Activated T-helper 1 cell treated with Interleukin-2 at 50 U/mL for 16 hours (primary cell): ENCODE data around the gene ITIH2.
"Not testable (repeated sequence)": the region's sequence is repeated elsewhere in the genome, so short reads cannot be mapped to it uniquely, and the experiment has no call there.

ENCODE experiments used
- DNase-seq: peaks from one replicate; pipeline ENCODE4 v3.0.0-alpha.2; 2020; ENCODE audit warnings: low read depth

ITIH2 gene, protein sequence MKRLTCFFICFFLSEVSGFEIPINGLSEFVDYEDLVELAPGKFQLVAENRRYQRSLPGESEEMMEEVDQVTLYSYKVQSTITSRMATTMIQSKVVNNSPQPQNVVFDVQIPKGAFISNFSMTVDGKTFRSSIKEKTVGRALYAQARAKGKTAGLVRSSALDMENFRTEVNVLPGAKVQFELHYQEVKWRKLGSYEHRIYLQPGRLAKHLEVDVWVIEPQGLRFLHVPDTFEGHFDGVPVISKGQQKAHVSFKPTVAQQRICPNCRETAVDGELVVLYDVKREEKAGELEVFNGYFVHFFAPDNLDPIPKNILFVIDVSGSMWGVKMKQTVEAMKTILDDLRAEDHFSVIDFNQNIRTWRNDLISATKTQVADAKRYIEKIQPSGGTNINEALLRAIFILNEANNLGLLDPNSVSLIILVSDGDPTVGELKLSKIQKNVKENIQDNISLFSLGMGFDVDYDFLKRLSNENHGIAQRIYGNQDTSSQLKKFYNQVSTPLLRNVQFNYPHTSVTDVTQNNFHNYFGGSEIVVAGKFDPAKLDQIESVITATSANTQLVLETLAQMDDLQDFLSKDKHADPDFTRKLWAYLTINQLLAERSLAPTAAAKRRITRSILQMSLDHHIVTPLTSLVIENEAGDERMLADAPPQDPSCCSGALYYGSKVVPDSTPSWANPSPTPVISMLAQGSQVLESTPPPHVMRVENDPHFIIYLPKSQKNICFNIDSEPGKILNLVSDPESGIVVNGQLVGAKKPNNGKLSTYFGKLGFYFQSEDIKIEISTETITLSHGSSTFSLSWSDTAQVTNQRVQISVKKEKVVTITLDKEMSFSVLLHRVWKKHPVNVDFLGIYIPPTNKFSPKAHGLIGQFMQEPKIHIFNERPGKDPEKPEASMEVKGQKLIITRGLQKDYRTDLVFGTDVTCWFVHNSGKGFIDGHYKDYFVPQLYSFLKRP

DNA sequence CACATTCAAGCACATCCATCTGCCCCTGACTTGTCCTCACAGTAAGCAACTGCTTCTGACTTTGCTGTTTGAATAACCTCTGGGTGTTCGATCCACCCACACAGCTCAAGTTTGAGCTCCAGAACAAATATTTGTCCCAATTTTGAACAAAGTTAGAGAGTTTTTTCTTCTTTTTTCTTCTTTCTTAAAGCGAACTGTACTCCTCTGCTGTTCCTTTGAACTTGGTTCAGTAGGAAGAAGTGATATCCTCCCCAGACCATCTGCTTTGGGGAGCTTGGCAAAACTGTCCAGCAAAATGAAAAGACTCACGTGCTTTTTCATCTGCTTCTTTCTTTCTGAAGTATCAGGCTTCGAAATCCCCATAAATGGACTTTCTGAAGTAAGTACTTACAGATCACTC lies at the start of gene ITIH2:
Gene ITIH2 (plus strand): TSS at position 177 of the 400 bp plus-strand sequence. CDS start 119 bp downstream, at position 296.
- DNase-seq = no peak

DNA sequence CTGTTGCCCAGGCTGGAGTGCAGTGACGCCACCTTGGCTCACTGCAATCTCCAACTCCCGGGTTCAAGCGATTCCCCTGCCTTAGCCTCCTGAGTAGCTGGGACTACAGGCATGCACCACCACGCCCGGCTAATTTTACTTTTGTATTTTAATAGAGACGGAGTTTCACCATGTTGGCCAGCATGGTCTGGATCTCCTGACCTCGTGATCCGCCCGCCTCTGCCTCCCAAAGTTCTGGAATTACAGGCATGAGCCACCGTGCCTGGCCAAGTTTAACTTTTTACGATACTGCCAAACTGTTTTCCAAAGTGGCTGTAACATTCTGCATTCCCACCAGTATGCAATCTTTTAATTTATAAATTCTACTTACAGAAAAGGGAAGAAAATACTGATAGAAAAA lies 46.0 kb upstream of the ITIH2 start:
- DNase-seq = not testable (repeated sequence)

DNA sequence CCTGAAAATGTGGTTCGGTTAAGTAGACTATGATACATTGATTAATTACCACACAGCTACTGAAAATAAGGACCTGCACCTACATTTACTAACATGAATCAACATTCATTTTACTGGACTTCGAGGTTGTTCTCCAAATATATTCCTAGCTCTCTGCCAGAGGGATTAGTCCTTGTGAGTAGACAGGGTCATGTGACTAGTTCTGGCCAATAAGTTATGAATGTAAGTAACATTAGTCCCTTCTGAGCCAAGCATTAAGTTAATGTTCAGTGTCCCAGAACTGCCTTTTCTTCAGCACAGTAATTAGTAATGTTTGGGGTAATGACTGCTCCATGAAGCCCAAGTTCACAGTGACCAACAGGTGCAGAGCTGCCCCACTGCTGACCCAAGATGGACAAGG lies 45.6 kb upstream of the ITIH2 start:
- no peak for DNase-seq

DNA sequence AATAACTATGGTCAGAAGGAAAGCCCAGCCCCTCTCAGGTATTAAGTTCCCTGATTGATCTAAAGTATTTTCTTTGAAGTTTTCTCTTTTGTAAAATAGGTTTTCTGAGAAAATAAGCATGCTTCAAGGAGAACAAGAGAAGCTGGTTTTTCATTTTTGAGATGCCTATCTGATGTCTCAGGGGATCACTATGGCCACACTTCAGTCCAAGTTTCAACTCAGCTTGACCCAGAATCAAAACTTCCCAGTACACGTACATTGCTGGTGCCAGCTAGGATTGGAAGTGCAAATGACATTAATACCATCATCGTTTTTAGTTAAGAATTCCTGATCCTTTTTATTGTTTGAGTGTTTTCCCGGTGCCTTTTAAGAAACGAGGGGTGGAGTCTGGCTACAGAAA lies 43.6 kb upstream of the ITIH2 start:
- no peak for DNase-seq

DNA sequence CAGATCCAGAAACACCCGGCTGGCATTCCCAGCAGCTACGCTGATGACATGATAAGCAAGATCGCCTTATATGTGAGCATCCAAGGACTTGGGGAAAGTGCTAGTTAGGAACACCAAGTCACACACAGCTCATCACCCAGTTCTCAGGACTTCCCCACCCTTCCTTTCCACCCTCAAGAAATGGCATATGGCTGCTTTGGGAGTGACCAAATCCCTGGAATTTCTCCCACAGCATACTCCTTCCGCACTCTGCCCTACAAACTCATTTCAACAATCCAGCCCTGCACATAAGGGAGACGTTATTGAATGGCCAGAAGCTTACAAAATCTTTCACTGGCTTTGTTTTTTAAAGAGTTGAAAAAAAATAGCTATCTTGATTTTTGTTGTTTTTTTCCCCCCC lies 40.6 kb upstream of the ITIH2 start:
- DNase-seq = no peak

DNA sequence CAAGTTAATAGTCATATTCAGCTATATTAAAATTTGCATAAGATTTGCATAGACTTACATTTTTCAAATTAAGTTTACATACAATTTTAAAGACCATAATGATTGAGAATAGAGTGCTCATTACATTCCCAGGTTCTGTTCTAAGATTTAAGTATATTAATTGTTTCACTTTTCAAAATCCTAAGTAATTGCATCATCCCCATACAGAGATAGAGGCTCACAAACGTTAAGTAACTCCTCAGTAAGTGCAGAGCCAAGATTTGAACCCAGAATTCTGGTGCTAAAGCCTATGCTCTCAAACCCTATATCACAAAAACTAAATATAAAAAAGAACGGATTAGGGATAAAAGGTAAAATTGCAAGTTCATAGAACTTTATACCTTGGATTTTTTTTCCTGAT lies 38.4 kb upstream of the ITIH2 start:
- DNase-seq = no peak

DNA sequence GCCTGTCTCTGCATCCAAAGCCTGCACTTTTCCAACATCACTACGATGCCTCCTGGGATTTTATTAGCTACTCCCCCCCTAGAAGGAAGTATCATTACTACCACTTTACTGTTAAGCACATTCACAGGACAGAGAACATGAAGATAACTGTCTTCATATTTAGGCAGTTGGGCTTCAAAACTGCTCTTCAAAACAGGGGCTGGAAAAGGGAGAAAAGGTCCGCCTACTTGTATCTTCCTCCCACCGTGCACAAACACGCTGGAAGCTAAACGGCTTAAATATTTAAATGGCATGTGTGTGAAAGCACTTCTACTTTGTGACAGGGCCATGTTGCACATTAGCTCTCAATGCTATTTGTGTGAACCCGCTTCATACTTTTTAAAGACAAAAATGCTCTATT lies 37.3 kb upstream of the ITIH2 start:
- no peak for DNase-seq

DNA sequence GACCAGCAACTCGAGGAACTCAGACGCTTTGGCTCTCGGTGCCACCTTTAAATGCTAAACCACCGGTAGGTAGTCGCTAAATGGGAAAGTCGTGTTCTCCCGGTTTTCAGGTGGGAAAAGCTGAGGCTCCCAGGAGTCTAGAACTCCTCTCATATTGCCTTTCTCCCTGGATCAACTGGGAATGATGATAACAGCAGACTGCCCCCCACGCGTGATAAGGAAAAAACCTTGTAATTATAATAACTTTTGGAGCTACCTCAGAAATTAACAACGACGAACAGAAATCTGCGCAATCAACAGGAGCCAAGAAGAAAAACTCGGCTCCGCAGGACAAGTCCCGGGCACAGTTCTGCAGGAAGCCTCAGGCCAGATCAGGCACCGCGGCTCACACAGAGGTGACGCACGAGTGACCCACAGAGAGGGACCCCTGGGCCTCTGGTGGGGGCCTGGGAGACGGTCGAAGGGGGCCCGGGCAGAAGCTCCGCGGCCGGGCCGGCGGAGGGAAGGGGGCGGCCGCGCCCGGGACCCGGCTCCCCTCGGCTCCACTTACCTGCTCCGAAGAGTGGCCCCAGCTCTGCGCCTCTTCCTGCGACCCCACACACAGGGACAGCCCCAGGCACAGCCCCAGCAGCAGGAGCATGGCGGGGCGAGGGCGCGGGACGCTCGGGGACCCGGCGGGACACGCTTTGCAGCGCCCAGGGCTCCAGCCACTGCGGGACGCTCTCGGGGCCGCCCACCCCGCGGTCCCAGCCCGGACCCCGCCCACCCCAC lies 36.7 kb upstream of the ITIH2 start, which contains the start of gene ITIH5:
Gene ITIH5 (minus strand): TSS at position 714 of the 771 bp plus-strand sequence. CDS start 74 bp downstream, at position 640.
- DNase-seq = no peak

DNA sequence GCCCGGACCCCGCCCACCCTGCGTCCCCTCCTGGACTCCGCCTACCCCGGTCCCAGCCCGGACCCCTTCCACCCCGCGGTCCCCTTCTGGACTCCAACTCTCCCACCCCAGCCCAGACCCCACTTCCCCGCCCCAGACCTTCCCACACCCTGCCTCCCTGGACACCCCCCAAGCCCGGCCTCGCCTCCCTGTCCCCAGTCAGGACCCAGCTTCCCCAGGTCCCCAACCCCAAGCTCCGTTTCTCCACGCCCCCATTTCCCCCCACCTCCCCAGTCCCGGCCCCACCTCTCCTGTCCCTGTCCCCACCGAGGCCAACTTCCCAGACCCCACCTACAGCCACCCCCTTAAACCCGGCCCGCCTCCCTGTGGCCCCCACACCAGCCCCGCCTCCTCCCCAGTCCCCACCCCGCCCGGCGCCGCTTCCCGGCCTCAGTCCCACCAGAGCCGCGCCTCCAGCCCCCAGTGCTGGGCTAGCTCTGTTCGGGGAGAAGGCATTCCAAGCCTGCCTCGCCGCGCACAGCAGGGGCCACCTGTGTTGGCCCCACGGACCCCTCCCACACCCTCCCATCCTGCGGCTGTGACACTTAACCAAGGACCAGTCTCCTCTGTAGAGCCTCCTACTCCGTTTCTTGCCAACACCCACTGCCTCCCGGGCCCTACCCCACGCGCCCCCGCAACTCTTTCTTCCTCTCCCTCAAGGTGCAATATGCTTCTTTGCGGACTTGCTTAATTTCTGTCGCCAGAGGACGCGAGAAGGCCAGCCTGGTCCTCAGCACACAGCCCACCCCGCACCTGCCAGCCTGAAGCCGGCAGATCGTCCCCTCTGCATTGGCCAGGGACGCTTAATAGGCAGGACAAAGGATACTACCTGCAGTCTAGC lies 35.6 kb upstream of the ITIH2 start:
- no peak for DNase-seq

DNA sequence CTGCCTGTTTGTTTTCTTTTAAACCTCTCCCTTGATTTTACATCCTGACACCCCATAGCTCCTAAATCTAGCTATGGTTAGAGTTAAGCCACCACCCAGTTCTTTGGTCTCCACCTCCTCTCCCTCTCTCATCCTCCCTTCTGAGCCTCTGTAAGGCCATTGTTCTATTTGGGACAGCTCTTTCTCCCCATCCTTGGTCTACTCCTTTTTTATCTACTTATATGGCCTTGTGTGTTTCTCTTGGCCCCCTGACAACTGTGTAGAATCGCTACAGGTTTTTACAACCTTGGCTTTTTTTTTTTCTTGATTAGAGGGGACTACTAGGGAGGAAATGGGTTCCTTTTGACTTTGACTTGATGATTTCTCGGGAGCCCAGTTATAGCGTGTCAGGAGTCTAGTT lies 33.0 kb upstream of the ITIH2 start:
- no peak for DNase-seq

DNA sequence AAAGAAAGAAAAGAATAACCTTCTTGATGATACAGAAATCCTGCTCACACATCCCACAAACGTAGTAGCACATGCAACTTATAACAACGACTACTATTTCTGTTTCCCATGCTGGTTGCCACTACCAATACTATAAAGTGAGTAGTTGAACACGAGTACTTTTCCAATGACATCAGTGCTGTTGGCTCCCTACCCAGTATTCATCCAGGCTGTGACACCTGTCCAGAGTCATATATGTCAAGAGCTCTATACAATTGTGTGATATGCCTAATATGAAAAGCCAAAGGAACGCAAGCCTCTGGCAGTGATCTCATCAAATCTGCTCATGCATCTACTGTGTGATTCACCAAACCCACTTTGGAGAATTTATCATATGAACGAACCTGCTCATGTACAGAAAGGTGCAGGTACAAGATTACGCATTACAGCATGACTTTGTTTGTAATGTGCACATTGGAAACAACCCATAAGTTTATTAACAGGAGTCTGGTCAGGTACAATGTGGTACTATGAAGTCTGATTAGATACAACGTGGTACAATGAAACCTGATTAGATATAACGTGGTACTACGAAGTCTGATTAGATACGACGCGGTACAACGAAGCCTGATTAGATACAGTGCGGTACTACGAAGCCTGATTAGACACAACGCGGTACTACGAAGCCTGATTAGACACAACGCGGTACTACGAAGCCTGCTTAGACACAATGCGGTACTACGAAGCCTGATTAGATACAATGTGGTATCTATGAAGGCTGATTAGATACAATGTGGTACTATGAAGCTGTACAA lies 30.6 kb upstream of the ITIH2 start:
- DNase-seq = no peak

DNA sequence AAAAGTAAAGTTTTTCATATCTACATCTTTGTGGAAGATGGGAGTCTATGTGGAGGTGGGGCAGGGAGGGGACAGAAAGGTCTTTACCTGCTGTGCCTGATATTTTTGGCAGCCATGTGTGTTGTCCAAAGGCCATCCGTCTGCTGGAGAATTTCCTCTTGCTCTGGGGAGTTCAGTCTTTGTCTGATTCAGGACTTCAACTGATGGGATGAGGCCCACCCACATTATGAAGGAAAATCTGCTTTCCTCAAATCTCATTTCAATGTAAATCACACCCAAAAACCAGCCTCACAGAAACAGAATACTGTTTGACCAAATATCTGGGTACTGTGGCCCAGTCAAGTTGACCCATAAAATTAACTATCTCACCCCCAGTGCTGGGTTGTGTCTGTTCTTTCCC lies 23.9 kb upstream of the ITIH2 start:
- no peak for DNase-seq

DNA sequence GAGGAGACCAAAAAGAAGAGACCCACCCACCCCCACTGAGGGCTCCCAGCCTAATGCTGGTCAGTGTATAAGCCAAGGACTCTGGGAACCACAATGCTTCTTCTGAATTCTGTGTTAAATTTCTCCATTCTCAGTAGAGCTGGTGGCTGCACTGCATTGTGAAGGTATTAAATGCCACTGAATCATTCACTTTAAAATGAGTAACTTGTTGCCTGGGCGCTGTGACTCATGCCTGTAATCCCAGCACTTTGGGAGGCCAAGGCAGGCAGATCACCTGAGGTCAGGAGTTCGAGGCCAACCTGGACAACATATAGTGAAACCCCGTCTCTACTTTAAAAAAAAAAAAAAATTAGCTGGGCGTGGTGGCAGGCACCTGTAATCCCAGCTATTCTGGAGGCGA lies 23.0 kb upstream of the ITIH2 start:
- DNase-seq = not testable (repeated sequence)

DNA sequence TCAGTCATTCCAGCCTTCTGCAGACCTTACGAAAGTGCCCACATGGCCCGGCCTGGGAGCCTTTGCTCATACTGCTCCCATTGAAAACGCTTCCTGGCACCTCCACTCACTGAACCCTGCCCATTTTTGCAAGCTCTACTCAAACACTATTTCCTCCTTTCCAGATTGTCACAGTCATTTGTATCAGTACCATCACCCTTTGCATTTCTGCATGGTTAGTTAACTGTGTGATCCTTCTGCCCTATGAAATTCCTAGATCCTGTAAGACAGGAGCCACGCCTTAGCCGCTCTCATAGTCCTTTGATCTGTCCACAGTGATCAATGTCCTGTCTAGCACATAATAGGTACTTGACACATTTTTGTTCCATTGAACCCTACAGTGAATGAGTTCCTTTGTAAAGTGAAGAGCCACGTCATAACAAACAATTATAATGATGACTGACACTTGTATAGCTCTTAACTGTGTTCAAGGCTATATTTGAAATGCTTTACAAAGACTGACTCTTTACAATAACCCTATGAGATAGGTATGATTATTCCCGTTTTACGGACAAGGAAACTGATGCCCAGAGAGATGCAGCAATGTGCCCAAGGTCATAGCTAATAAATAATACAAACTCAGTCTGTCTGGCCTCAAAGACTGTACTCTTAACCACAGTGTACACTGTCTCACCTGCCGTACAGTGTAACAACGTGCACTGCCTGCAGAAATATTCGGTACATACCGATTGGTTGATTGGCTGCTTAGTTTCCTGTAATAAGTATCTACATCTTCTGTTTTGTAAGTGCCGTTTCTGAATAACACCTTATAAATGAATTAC lies 16.6 kb upstream of the ITIH2 start:
- no peak for DNase-seq

DNA sequence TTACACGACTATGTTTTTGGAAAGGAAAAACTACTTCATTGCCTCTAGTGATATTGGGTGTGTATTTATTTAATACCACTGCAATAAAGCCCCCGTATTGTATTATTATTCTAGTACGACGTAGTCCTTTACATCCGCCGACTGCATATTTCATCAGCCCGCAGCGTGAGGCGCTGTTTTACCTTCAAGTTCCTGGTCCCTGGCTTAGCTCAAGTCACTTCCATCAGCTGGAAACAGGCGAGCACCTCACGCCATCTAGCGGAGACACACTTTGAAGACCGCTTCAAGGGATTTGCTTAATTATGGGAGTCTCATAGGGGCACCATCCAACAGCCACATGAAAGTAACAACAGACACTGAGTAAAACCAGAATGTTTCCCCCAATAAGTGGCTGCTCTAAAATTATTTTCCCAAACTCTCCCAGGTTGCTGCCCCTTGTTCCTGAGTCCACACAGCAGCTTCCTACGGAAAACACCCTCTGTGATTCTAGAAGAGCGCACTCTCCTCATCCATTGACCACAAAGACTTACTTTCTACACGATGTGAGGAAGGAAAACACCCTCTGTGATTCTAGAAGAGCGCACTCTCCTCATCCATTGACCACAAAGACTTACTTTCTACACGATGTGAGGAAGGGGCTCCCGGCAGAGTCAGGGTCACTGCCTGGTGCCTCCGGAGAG lies 15.7 kb upstream of the ITIH2 start:
- DNase-seq = peak; percentile 51

DNA sequence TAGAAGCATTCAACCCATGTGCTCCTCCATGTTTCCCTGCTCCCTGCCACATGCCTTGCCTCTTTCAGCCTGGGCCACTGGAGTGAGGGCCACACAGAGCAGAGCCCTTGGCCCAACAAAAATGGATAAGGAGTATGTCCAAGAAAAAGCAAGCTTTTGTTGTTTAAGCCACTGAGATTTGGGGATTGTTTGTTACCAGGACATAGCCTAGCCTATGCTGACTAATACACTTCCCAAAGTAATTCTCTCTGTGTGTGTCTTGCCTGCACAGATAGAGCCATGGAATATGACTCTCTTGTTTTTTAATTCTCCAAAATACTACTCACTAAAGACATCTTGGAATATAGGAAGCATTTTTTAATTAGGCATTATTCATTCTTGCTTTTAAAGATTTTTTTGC lies 13.5 kb upstream of the ITIH2 start:
- no peak for DNase-seq

DNA sequence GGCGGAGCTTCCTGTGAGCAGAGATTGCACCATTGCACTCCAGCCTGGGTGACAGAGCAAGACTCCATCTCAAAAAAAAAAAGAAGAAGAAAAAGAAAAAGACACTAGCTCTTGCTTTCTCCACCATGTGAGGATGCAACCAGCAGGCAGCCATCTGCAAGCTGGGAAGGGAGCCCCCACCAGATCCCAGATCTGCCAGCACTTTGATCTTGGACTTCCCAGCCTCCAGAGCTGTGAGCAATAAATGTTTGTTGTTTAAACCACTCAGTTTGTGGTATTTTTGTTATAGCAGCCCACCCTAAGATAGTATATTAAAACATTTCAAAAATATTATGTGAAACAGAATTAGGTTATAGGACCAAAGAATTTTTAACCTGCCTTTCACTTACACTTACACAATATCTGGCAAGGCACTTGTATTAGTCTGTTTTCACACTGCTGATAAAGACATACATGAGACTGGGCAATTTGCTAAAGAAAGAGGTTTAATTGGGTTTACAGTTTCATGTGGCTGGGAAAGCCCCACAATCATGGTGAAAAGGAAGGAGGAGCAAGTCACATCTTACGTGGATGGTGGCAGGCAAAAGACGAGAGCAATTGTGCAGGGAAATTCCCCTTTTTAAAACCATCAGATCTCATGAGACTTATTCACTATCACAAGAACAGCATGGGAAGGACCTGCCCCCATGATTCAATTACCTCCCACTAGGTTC lies 12.1 kb upstream of the ITIH2 start:
- not testable (repeated sequence) for DNase-seq

DNA sequence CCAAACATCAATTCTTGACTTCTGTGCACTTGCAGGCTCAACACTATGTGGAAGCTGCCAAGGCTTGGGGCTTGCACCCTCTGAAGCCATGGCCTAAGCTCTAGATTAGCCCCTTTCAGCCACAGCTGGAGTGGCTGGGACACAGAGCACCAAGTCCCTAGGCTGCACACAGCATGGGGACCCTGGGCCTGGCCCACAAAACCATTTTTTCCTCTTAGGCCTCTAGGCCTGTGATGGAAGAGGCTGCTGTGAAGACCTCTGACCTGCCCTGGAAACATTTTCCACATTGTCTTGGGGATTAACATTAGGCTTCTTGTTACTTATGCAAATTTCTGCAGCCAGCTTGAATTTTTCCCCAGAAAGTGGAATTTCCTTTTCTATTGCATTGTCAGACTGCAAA lies 10.7 kb upstream of the ITIH2 start:
- DNase-seq = not testable (repeated sequence)
